ENCODE results near the gene IDH3B. TPM values are rescaled to one million over a fixed set of nuclear protein-coding genes. Genes with fewer than 3 reads are reported as not detected.
"Not testable (repeated sequence)": the region's sequence is repeated elsewhere in the genome, so short reads cannot be mapped to it uniquely, and the experiment has no call there.

The IDH3B gene
- 100 to 1,000 TPM; 128 to 137 (median 129) TPM for polyA plus RNA-seq (ENCODE audit: insufficient read length in 3 of 3)

GRCh38 chr20:2663887-2664719 lies at the start of gene IDH3B:
IDH3B (minus strand) TSS chr20:2664216; CDS start chr20:2664188, 28 bp downstream.
- peak; percentile 76 to 86 (median 78) for DNase-seq (ENCODE audit: low read depth in 3 of 3, low spot score in 2 of 3)

GRCh38 chr20:2713285-2713684 lies 49.3 kb upstream of the IDH3B start:
- DNase-seq (ENCODE audit: low read depth in 3 of 3, low spot score in 2 of 3): no peak

- no peak for DNase-seq (ENCODE audit: low read depth in 3 of 3, low spot score in 2 of 3)
Observed at GRCh38 chr20:2709205-2709981, 45.4 kb upstream of the IDH3B start.

GRCh38 chr20:2708665-2709064 lies 44.6 kb upstream of the IDH3B start:
- DNase-seq (ENCODE audit: low read depth in 3 of 3, low spot score in 2 of 3): no peak

- no peak for DNase-seq (ENCODE audit: low read depth in 3 of 3, low spot score in 2 of 3)
Observed at GRCh38 chr20:2708073-2708415, 44.0 kb upstream of the IDH3B start.

- DNase-seq (ENCODE audit: low read depth in 3 of 3, low spot score in 2 of 3): no peak
Observed at GRCh38 chr20:2707353-2708072, 43.5 kb upstream of the IDH3B start.

- no peak for DNase-seq (ENCODE audit: low read depth in 3 of 3, low spot score in 2 of 3)
Observed at GRCh38 chr20:2706688-2707352, 42.8 kb upstream of the IDH3B start.

- DNase-seq (ENCODE audit: low read depth in 3 of 3, low spot score in 2 of 3): no peak
Observed at GRCh38 chr20:2705931-2706645, 42.1 kb upstream of the IDH3B start.

GRCh38 chr20:2703716-2704475 lies 39.9 kb upstream of the IDH3B start:
- no peak for DNase-seq (ENCODE audit: low read depth in 3 of 3, low spot score in 2 of 3)

GRCh38 chr20:2701671-2702081 lies 37.7 kb upstream of the IDH3B start:
- DNase-seq (ENCODE audit: low read depth in 3 of 3, low spot score in 2 of 3): no peak

GRCh38 chr20:2700913-2701620 lies 37.1 kb upstream of the IDH3B start:
- DNase-seq (ENCODE audit: low read depth in 3 of 3, low spot score in 2 of 3): no peak

GRCh38 chr20:2699775-2700413 lies 35.9 kb upstream of the IDH3B start:
- DNase-seq (ENCODE audit: low read depth in 3 of 3, low spot score in 2 of 3): no peak

GRCh38 chr20:2698912-2699311 lies 34.9 kb upstream of the IDH3B start:
- DNase-seq (ENCODE audit: low read depth in 3 of 3, low spot score in 2 of 3): no peak

GRCh38 chr20:2698186-2698817 lies 34.3 kb upstream of the IDH3B start:
- no peak for DNase-seq (ENCODE audit: low read depth in 3 of 3, low spot score in 2 of 3)

- no peak for DNase-seq (ENCODE audit: low read depth in 3 of 3, low spot score in 2 of 3)
Observed at GRCh38 chr20:2697768-2698167, 33.8 kb upstream of the IDH3B start.

GRCh38 chr20:2696646-2697045 lies 32.6 kb upstream of the IDH3B start:
- no peak for DNase-seq (ENCODE audit: low read depth in 3 of 3, low spot score in 2 of 3)

GRCh38 chr20:2695984-2696525 lies 32.0 kb upstream of the IDH3B start:
- DNase-seq (ENCODE audit: low read depth in 3 of 3, low spot score in 2 of 3): not testable (repeated sequence)

Measured in right renal cortex interstitium (tissue), 3 donors.